HG03064 (cell line): ENCODE data around the gene CA5B.
"Not testable (repeated sequence)": the region's sequence is repeated elsewhere in the genome, so short reads cannot be mapped to it uniquely, and the experiment has no call there.

Experiments used
- ATAC-seq: cut with Tn5 transposase; IDR thresholded peaks from one replicate; pipeline ENCODE4 v1.9.1; 2021; ENCODE audit warnings: low read depth; ENCODE audit not compliant: unreplicated experiment

The CA5B gene

GRCh38 chrX:15812192-15812938, 74.3 kb downstream of the CA5B start:
- ATAC-seq: no peak

GRCh38 chrX:15813416-15813815, 75.3 kb downstream of the CA5B start:
- ATAC-seq: no peak

- no peak for ATAC-seq
These were observed 76.8 kb downstream of the CA5B start for GRCh38 chrX:15814771-15815365.

- ATAC-seq: no peak
These were observed 77.8 kb downstream of the CA5B start for GRCh38 chrX:15815779-15816437.

GRCh38 chrX:15816438-15816809, 78.4 kb downstream of the CA5B start:
- no peak for ATAC-seq

- ATAC-seq: no peak
These were observed 78.8 kb downstream of the CA5B start for GRCh38 chrX:15816886-15817285.

GRCh38 chrX:15820106-15821073, 82.3 kb downstream of the CA5B start:
- ATAC-seq: no peak

- ATAC-seq: no peak
These were observed 84.9 kb downstream of the CA5B start for GRCh38 chrX:15822922-15823321.

GRCh38 chrX:15825936-15826335, 87.9 kb downstream of the CA5B start:
- no peak for ATAC-seq

- no peak for ATAC-seq
These were observed 91.1 kb downstream of the CA5B start for GRCh38 chrX:15829217-15829616.

- ATAC-seq: not testable (repeated sequence)
These were observed 93.3 kb downstream of the CA5B start for GRCh38 chrX:15831347-15831746.

GRCh38 chrX:15834053-15834452, 96.0 kb downstream of the CA5B start:
- no peak for ATAC-seq

- ATAC-seq: no peak
These were observed 96.9 kb downstream of the CA5B start for GRCh38 chrX:15834827-15835595.
